Renal pelvis (tissue), 4 donors: ENCODE data around the gene FAM161B. TPM values are rescaled to one million over a fixed set of nuclear protein-coding genes. Genes with fewer than 3 reads are reported as not detected.
"Not testable (repeated sequence)": the region's sequence is repeated elsewhere in the genome, so short reads cannot be mapped to it uniquely, and the experiment has no call there.

Experiments used
- DNase-seq: peaks from one replicate; pipeline ENCODE4 v3.0.0-alpha.2; 2013
- polyA plus RNA-seq, 3 donors: library from polyadenylated mRNA; unstranded; fragments of 120-200 nt; gene quantifications; one replicate each; pipeline ENCODE4 v1.2.1, GENCODE V29; 2013; ENCODE audit not compliant: insufficient read length in 3 of 3

FAM161B gene
- polyA plus RNA-seq, 3 donors = 10.6 to 15.8 (median 11.8) TPM

- no peak for DNase-seq
Observed at GRCh38 chr14:73953731-73954130, 3.8 kb upstream of the FAM161B start.

DNA sequence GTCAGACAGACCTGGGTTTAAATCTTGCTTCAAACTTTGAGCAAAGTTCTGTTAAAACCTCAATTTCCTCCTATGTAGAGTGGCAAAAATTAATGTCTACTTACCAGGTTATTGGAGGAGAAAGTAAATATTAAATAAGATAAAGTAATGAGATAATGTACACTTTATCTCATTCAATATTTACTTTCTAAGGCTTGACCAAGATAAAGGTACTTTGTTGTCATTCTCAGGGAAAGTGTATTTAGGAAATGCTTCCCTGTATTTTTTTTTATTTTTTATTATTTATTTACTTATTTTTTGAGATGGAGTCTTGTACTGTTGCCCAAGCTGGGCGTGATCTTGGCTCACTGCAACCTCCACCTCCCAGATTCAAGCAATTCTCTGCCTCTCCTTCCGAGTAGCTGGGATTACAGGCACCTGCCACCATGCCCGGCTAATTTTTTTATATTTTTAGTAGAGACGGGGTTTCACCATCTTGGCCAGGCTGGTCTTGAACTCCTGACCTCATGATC, 4.7 kb downstream of the FAM161B start:
- DNase-seq = no peak

- DNase-seq = no peak
Observed at GRCh38 chr14:73944432-73945158, 5.3 kb downstream of the FAM161B start.

GRCh38 chr14:73943083-73943482, 6.8 kb downstream of the FAM161B start:
- no peak for DNase-seq

DNA sequence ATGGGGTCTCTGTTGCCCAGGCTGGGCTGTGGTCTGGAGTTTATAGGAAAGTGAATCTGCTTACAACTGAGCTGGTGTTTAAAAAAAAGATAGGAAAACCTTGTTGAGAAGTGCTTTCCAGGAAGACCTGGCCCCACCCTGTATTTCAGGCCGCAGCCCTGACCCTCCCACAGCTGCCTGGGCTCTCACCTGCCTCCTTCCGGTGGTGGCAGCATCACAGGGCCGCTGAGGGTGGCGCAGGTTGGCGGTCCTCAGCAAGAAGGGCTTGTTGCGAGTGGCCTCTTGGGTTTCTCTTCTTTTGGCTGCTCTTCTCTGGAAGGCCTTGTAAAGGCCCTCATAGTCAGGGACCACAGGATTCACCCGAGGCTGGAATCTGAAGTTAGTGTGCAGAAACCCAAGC, 7.7 kb downstream of the FAM161B start:
- DNase-seq = no peak

- no peak for DNase-seq
Observed at GRCh38 chr14:73937012-73937411, 12.9 kb downstream of the FAM161B start.

GRCh38 chr14:73936548-73936947, 13.3 kb downstream of the FAM161B start:
- no peak for DNase-seq

DNA sequence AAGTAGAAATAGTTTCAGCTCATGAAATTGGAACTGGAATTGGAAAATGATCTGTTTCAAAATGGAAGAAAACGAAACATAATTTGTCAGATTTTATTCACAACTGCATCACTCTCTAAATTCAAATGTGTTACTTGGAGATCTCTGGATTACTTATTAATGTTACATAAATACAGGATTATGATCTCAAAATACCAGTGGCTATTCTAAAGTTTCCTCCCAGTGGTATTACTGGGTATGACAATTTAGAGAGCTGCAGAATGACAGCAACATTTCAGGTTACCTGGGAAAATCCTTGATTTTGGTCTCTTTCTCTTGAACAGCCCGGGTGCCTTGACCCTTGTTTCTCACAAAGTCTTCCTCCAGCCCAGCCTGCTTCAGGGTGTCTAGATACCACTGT, 14.2 kb downstream of the FAM161B start:
- DNase-seq = no peak

- no peak for DNase-seq
Observed at GRCh38 chr14:73924337-73924736, 25.6 kb downstream of the FAM161B start.

- not testable (repeated sequence) for DNase-seq
Observed at GRCh38 chr14:73919457-73919856, 30.4 kb downstream of the FAM161B start.

- no peak for DNase-seq
Observed at GRCh38 chr14:73916324-73916723, 33.6 kb downstream of the FAM161B start.

GRCh38 chr14:73913256-73913655, 36.6 kb downstream of the FAM161B start:
- no peak for DNase-seq

DNA sequence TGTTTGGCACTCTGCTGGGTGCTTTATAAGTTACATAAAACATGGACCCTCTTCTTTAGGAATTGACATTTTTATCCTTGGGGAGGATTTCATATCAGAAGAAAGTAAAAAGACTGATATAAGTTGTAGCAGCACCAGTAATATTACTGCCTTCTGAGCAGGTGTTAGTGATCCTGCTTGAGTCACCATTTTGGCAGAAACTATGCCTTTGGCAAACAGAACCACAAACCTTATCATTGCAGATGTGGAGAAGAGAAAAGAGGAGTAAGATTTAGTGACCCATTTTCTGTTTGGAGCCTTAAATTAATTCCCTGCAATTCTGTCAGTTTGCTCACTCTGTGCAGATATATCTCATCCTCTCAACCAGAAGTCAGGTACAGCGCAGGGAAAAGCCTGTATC, 40.2 kb downstream of the FAM161B start:
- DNase-seq = no peak

GRCh38 chr14:73903028-73903427, 46.9 kb downstream of the FAM161B start:
- DNase-seq = no peak

GRCh38 chr14:73896521-73896920, 53.4 kb downstream of the FAM161B start:
- no peak for DNase-seq

DNA sequence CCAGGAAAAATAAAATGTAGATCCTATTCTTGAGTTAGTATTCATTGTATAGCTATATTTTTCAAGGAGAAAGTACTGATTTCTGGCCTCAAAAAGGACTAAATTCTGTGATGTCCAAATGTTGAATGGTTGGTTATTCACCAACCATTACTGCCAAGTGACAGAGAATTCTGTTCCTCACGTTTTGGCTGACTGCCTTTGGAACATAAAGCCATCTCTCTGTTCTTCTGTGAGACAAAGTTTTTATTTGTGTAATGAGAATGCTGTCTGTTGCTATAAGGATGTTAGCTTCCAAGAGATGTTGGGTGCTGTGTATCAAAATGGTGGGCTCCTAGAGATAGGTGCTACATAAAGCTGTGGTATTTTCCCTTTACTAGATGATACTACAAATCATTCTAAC, 54.0 kb downstream of the FAM161B start:
- no peak for DNase-seq

GRCh38 chr14:73894180-73894687, 55.7 kb downstream of the FAM161B start:
- not testable (repeated sequence) for DNase-seq

- no peak for DNase-seq
Observed at GRCh38 chr14:73889376-73889775, 60.5 kb downstream of the FAM161B start.

DNA sequence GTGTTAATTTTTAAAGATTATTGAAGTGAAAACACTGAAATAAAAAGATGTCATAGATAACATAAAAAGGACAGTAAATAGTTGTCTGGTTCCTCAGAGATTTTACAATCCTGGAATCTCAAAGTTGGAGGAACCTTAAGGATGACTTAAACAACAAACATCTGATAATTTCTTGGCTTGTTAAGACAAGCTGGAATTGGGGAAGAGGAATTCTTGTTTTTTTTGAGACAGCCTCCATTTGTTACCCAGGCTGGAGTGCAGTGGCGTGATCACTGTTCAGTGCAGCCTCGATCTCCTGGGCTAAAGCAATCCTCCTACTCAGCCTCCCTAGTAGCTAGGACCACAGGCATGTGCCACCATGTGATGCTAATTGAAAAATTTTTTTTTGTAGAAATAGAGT, 60.9 kb downstream of the FAM161B start:
- DNase-seq = no peak

DNA sequence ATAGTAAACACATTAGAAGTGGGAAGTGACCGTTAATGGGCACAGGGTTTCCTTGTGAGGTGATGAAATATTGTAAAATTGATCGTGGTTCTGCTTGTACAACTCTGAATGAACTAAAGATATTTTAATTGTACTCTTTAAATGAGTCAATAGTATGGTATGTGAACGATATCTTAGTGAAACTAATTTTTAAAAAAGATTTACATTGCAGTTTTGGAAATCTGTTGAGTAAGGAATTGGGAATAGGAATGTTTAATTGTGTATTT, 61.5 kb downstream of the FAM161B start:
- DNase-seq = no peak

DNA sequence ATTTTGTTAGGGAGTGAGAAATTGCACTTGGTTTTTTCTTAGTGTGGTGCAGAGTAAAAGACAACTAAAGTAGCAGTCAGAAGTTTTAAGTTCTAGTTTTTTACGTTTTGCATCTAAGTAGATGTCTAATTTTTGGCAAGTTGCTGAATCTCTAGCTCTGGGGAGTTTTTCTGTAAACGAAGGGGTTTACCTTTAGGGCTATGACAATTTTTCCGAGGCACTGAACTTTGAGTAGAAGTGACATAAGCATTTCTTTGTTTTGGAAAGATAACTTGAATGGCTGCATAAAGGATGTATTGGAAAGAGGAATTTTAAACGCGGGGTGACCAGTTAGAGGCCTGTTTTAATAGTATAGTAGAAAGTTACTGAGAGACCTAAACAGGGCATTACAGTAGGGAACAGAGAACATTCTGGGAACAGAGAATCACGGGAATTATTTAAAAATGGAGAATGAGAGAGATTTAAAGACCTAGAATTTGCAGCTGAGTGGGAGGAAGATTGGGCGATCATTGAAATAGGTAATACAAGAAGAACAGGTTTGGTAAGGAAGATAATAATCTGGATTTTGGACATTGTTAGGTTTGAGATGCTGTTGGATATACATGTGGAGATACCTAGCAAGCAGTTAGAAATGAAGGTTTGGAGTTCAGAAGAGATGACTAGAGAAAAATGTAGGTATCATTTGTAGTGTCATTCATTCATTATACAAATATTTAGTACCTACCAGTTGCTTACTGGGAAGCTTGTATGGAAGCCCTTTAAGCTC, 62.0 kb downstream of the FAM161B start:
- no peak for DNase-seq

DNA sequence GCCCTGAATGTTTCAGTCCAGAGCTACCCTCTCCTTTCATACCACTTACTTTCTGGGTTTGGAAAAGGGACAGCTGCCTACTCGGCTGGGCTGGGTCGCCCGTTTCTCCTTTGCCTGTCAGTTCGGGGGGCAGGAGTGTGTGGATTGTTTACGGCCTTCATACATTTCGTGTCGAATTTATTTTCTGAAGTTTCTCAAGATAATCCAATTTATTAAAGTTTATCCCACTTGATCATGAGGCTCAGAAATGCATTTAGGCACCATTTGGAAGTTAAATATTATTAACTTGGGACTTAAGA, 62.6 kb downstream of the FAM161B start:
- DNase-seq = no peak

- DNase-seq = peak; percentile 93
Observed at GRCh38 chr14:73886449-73887317, 63.2 kb downstream of the FAM161B start, which contains the start of gene ZNF410. Gene ZNF410 (plus strand): TSS chr14:73886859. CDS start chr14:73892176, 5,317 bp downstream.
